Central memory CD4-positive, alpha-beta T cell (primary cell): ENCODE measurements around the gene PHLDB2.
A peak's percentile ranks its signal among the peaks of the same experiment; 100 is the strongest.
"Not testable (repeated sequence)": the region's sequence is repeated elsewhere in the genome, so short reads cannot be mapped to it uniquely, and the experiment has no call there.

Experiments
- DNase-seq: peaks from one replicate; pipeline ENCODE4 v3.0.0; 2022
- total RNA-seq, 3 experiments: gene quantifications; one replicate each; lab custom pipeline; 2026; lab: John Stamatoyannopoulos, UW

Gene PHLDB2
- total RNA-seq, result 1.1 to 9.5 (median 3.8) reads per million in 3 experiments

- peak; percentile 54 for DNase-seq
These were observed at the start of gene PHLDB2 for GRCh38 chr3:111859061-111859973. Gene PHLDB2, plus strand, starts transcription at chr3:111859265. Its CDS starts 24,813 bp downstream, at chr3:111884078.

GRCh38 chr3:111810909-111811308 lies 48.2 kb upstream of the PHLDB2 start:
- no peak for DNase-seq

GRCh38 chr3:111811811-111812210 lies 47.3 kb upstream of the PHLDB2 start:
- DNase-seq, result no peak

- no peak for DNase-seq
These were observed 46.4 kb upstream of the PHLDB2 start for GRCh38 chr3:111812701-111813100.

GRCh38 chr3:111813441-111813840 lies 45.6 kb upstream of the PHLDB2 start:
- DNase-seq, result no peak

GRCh38 chr3:111813979-111814378 lies 45.1 kb upstream of the PHLDB2 start:
- DNase-seq, result no peak

- DNase-seq, result not testable (repeated sequence)
These were observed 42.3 kb upstream of the PHLDB2 start for GRCh38 chr3:111816771-111817170.

- no peak for DNase-seq
These were observed 39.1 kb upstream of the PHLDB2 start for GRCh38 chr3:111819927-111820326.

GRCh38 chr3:111820651-111821050 lies 38.4 kb upstream of the PHLDB2 start:
- DNase-seq, result no peak

GRCh38 chr3:111821891-111822290 lies 37.2 kb upstream of the PHLDB2 start:
- no peak for DNase-seq

GRCh38 chr3:111822804-111823203 lies 36.3 kb upstream of the PHLDB2 start:
- DNase-seq, result no peak

- no peak for DNase-seq
These were observed 35.7 kb upstream of the PHLDB2 start for GRCh38 chr3:111823341-111823855.

- no peak for DNase-seq
These were observed 34.7 kb upstream of the PHLDB2 start for GRCh38 chr3:111824351-111824750.

- no peak for DNase-seq
These were observed 31.2 kb upstream of the PHLDB2 start for GRCh38 chr3:111827871-111828270.

GRCh38 chr3:111828530-111828929 lies 30.5 kb upstream of the PHLDB2 start:
- no peak for DNase-seq

- DNase-seq, result no peak
These were observed 30.0 kb upstream of the PHLDB2 start for GRCh38 chr3:111829023-111829422.

- peak; percentile 10 for DNase-seq
These were observed 27.2 kb upstream of the PHLDB2 start for GRCh38 chr3:111831840-111832239.

GRCh38 chr3:111837112-111837511 lies 22.0 kb upstream of the PHLDB2 start:
- no peak for DNase-seq

- no peak for DNase-seq
These were observed 20.9 kb upstream of the PHLDB2 start for GRCh38 chr3:111838133-111838532.

GRCh38 chr3:111846039-111846438 lies 13.0 kb upstream of the PHLDB2 start:
- DNase-seq, result no peak

- DNase-seq, result no peak
These were observed 12.3 kb upstream of the PHLDB2 start for GRCh38 chr3:111846717-111847116.

- no peak for DNase-seq
These were observed 10.8 kb upstream of the PHLDB2 start for GRCh38 chr3:111848283-111848682.

GRCh38 chr3:111848778-111849177 lies 10.3 kb upstream of the PHLDB2 start:
- no peak for DNase-seq

GRCh38 chr3:111850537-111850936 lies 8.5 kb upstream of the PHLDB2 start:
- no peak for DNase-seq
